Loucy (cell line): ENCODE results near the gene XRN2.

Source experiments
- EZH2phosphoT487 ChIP-seq: fragments of 200-600 bp; IDR thresholded peaks from 2 replicates; pipeline ENCODE4 v1.6.1; 2018; ENCODE audit warnings: antibody characterized with exemption, mild to moderate bottlenecking, moderate library complexity, borderline replicate concordance
- TF ChIP-seq, protein P1 (sequence below): fragments of 200-600 bp; sonication (generic); conservative IDR thresholded peaks from 2 replicates; pipeline ENCODE4 v1.5.1; 2014; ENCODE audit warnings: mild to moderate bottlenecking, antibody characterized with exemption, low read length

- TF ChIP-seq, protein P1, sequence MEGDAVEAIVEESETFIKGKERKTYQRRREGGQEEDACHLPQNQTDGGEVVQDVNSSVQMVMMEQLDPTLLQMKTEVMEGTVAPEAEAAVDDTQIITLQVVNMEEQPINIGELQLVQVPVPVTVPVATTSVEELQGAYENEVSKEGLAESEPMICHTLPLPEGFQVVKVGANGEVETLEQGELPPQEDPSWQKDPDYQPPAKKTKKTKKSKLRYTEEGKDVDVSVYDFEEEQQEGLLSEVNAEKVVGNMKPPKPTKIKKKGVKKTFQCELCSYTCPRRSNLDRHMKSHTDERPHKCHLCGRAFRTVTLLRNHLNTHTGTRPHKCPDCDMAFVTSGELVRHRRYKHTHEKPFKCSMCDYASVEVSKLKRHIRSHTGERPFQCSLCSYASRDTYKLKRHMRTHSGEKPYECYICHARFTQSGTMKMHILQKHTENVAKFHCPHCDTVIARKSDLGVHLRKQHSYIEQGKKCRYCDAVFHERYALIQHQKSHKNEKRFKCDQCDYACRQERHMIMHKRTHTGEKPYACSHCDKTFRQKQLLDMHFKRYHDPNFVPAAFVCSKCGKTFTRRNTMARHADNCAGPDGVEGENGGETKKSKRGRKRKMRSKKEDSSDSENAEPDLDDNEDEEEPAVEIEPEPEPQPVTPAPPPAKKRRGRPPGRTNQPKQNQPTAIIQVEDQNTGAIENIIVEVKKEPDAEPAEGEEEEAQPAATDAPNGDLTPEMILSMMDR = no peak
- TF ChIP-seq EZH2phosphoT487 = no peak
Observed at GRCh38 chr20:21365771-21366170, 62.6 kb downstream of the XRN2 start.
